HepG2 (cell line): ENCODE data around the gene KLHDC1.

Experiments used
- ATF7 ChIP-seq, 2 experiments: fragments of 450-650 bp in 1 of 2; sonication (generic) in 1 of 2; formaldehyde crosslinking in 1 of 2; IDR thresholded peaks; 2 replicates each; pipeline versions ENCODE4 v1.4.0 to v1.6.1; 2016 to 2020; ENCODE audit warnings: antibody characterized with exemption in 1 of 2, mild to moderate bottlenecking in 1 of 2, missing genetic modification reagents in 1 of 2
- KAT2B ChIP-seq: fragments of 150-350 bp; IDR thresholded peaks from 2 replicates; pipeline ENCODE4 v1.6.1; 2014; ENCODE audit warnings: low read depth, low read length, borderline replicate concordance
- MAFG ChIP-seq: sonication (generic); formaldehyde crosslinking; IDR thresholded peaks from 2 replicates; pipeline ENCODE4 v1.5.1; 2020; ENCODE audit warnings: mild to moderate bottlenecking, missing genetic modification reagents
- RAD51 ChIP-seq: fragments of 450-650 bp; IDR thresholded peaks from 2 replicates; pipeline ENCODE4 v1.6.1; 2016; ENCODE audit warnings: borderline replicate concordance

GRCh38 chr14:49703965-49704364 lies 11.0 kb downstream of the KLHDC1 start:
- TF ChIP-seq ATF7 (IDR thresholded peaks at IDR 0.05) (no peak), ATF7 (CRISPR knock-in tag; IDR thresholded peaks at IDR 0.05) (no peak), KAT2B (no peak), RAD51 (no peak), MAFG (no peak)
